ENCODE measurements around the gene COL6A3.

Gene COL6A3

DNA sequence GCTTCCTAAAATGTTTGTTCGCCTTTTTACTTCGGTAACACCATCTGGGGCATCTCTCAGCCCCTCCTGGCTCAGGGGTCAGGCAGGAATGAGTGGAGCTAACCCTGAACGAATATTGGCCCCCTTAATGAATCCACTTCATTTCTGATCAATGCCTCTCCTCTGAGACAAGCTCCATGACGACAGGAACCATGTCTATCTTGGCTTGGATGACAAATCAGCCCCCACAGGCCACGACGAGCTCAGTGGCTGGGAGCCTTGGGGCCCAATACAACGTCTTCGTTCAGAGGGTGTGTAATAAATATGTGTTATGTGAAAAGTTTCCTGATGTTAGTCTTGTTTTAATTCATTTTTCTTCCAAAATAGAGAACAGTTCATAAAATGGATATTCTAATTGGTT lies 133.0 kb downstream of the COL6A3 start:
- TF ChIP-seq ZBTB7A (IDR thresholded peaks at IDR 0.05; ENCODE audit: low read depth), result no peak
- no peak for TF ChIP-seq NFIC (IDR thresholded peaks at IDR 0.05)

DNA sequence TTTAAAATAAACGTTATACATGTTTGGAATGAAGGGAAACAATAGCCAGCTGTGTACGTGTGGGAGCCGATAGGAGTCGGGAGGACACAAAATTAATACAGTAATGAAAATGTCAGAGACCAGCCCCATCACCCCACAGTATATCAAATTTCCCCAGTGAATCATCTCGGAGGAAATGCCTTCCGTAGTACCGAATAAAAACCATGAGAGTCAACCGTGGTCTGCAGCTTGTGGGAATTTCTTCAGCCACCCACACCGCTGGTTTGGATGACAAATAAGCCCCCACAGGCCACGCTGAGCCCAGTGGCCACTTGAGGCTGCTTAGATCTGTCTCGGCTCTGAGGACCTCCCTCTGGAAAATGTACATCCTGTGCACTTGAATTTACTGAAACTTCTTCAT lies 133.7 kb downstream of the COL6A3 start:
- TF ChIP-seq NFIC (IDR thresholded peaks at IDR 0.05) (no peak), CEBPB (IDR thresholded peaks at IDR 0.05) (no peak), EGR1 (IDR thresholded peaks at IDR 0.05) (no peak), FOXM1 (IDR thresholded peaks at IDR 0.05; ENCODE audit: borderline replicate concordance, low read depth) (no peak), EP300 (IDR thresholded peaks at IDR 0.05; ENCODE audit: borderline replicate concordance) (no peak), RAD21 (IDR thresholded peaks at IDR 0.05; ENCODE audit: low read depth) (no peak), CREB1 (IDR thresholded peaks at IDR 0.05; ENCODE audit: low read depth) (no peak), ZBTB7A (IDR thresholded peaks at IDR 0.05; ENCODE audit: low read depth) (no peak), TEAD4 (IDR thresholded peaks at IDR 0.05) (no peak), TAF1 (IDR thresholded peaks at IDR 0.05; ENCODE audit: low read depth) (no peak), YY1 (IDR thresholded peaks at IDR 0.05; ENCODE audit: low read depth) (no peak), TCF12 (IDR thresholded peaks at IDR 0.05; ENCODE audit: low read depth) (no peak)
- TF ChIP-seq, protein P1, sequence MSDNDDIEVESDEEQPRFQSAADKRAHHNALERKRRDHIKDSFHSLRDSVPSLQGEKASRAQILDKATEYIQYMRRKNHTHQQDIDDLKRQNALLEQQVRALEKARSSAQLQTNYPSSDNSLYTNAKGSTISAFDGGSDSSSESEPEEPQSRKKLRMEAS (IDR thresholded peaks at IDR 0.05), result no peak
- TF ChIP-seq, protein P2, sequence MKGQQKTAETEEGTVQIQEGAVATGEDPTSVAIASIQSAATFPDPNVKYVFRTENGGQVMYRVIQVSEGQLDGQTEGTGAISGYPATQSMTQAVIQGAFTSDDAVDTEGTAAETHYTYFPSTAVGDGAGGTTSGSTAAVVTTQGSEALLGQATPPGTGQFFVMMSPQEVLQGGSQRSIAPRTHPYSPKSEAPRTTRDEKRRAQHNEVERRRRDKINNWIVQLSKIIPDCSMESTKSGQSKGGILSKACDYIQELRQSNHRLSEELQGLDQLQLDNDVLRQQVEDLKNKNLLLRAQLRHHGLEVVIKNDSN (IDR thresholded peaks at IDR 0.05), result no peak
- TF ChIP-seq, protein P3, sequence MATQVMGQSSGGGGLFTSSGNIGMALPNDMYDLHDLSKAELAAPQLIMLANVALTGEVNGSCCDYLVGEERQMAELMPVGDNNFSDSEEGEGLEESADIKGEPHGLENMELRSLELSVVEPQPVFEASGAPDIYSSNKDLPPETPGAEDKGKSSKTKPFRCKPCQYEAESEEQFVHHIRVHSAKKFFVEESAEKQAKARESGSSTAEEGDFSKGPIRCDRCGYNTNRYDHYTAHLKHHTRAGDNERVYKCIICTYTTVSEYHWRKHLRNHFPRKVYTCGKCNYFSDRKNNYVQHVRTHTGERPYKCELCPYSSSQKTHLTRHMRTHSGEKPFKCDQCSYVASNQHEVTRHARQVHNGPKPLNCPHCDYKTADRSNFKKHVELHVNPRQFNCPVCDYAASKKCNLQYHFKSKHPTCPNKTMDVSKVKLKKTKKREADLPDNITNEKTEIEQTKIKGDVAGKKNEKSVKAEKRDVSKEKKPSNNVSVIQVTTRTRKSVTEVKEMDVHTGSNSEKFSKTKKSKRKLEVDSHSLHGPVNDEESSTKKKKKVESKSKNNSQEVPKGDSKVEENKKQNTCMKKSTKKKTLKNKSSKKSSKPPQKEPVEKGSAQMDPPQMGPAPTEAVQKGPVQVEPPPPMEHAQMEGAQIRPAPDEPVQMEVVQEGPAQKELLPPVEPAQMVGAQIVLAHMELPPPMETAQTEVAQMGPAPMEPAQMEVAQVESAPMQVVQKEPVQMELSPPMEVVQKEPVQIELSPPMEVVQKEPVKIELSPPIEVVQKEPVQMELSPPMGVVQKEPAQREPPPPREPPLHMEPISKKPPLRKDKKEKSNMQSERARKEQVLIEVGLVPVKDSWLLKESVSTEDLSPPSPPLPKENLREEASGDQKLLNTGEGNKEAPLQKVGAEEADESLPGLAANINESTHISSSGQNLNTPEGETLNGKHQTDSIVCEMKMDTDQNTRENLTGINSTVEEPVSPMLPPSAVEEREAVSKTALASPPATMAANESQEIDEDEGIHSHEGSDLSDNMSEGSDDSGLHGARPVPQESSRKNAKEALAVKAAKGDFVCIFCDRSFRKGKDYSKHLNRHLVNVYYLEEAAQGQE (IDR thresholded peaks at IDR 0.05; ENCODE audit: low read depth), result no peak

DNA sequence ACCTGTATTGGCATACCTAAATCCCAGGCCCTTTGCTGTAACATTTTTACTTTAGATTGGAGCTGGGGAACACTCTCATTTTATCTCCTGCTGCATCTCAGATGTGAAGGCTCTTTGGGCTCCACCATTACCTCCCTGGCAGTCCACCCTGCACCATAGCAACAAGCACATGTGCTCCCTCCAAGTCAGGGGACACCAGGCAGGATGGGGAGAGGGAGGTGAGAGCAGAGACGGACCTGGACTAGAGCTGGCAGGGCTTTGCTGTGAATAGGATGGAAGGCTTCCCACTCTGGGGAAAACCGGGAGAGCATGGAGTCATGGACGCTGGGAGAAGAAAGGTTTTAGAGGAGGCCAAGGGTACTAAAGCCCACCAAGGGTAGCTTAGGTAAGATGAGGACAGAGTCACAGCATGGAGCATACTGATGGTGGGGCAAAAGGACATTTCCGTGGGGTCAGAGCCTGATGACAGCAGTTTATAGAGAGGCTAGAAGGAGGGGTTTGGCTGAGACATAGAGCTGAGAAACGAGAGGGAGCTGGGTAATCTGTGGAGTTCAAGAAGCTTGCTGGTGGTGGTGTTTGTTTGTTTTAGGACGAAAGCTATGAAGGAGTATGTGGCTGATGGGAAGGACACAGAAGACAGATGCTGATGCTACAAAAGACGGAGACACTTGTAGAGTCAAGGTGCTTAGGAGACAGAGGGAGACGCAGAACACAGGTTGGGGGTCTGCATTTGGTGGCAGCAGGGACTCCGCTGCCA lies 134.8 kb downstream of the COL6A3 start:
- no peak for TF ChIP-seq EGR1 (IDR thresholded peaks at IDR 0.05)

DNA sequence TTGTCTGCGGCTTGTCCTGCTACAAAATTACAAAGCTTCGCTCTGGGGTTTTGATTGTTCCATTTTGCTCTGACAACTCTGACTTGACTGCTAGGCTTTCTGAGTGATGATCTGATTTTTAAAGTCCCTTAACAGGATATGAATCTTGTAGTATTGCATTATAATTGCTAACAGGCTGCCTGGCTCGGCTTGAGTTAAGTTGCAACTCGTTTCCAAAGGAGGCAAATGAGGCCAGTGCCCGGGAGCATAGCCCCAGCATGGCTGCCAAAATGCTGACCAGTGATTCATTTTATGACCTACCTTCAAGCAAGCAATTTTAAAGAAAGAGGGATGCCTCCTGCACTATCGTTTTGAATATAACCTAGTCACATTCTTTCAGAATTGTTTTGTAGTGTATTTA lies 135.4 kb downstream of the COL6A3 start:
- TF ChIP-seq, protein P3 (IDR thresholded peaks at IDR 0.05; ENCODE audit: low read depth), result no peak
- TF ChIP-seq ZBTB7A (IDR thresholded peaks at IDR 0.05; ENCODE audit: low read depth) (no peak), EP300 (IDR thresholded peaks at IDR 0.05; ENCODE audit: borderline replicate concordance) (no peak), CEBPB (IDR thresholded peaks at IDR 0.05) (no peak), FOXM1 (IDR thresholded peaks at IDR 0.05; ENCODE audit: borderline replicate concordance, low read depth) (no peak), YY1 (IDR thresholded peaks at IDR 0.05; ENCODE audit: low read depth) (no peak), TAF1 (IDR thresholded peaks at IDR 0.05; ENCODE audit: low read depth) (no peak), CREB1 (IDR thresholded peaks at IDR 0.05; ENCODE audit: low read depth) (no peak), NFIC (IDR thresholded peaks at IDR 0.05) (no peak), EGR1 (IDR thresholded peaks at IDR 0.05) (no peak), TCF12 (IDR thresholded peaks at IDR 0.05; ENCODE audit: low read depth) (no peak), RAD21 (IDR thresholded peaks at IDR 0.05; ENCODE audit: low read depth) (no peak), TEAD4 (IDR thresholded peaks at IDR 0.05) (no peak)
- TF ChIP-seq, protein P2 (IDR thresholded peaks at IDR 0.05), result no peak
- TF ChIP-seq, protein P1 (IDR thresholded peaks at IDR 0.05), result no peak

DNA sequence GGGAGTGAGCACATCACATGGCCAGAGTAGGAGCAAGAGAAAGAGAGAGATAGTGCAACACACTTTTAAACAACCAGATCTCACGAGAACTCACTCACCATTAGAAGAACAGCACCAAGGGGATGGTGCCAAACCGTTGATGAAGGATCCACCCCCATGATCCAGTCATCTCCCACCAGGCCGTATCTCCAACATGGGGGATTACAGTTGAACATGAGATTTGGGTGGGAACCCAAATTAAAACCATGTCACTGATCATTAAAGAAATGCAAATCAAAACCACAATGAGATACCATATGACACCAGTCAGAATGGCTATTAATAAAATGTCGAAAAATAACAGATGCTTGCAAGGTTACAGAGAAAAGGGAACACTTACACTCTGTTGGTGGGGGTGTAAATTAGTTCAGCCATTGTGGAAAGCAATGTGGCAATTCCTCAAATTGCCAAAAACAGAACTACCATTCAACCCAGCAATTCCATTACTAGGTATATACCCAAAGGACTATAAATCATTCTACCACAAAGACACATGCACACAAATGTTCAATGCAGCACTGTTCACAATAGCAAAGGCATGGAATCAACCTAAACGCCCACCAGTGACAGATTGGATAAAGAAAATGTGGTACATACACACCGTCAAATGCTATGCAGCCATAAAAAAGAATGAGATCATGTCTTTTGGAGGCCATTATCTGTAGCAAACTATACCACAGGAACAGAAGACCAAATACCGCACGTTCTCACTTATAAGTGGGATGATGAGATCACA lies 137.1 kb downstream of the COL6A3 start:
- TF ChIP-seq RAD21 (IDR thresholded peaks at IDR 0.05; ENCODE audit: low read depth) (no peak), NFIC (IDR thresholded peaks at IDR 0.05) (no peak), YY1 (IDR thresholded peaks at IDR 0.05; ENCODE audit: low read depth) (no peak), EGR1 (IDR thresholded peaks at IDR 0.05) (no peak), TCF12 (IDR thresholded peaks at IDR 0.05; ENCODE audit: low read depth) (no peak), TAF1 (IDR thresholded peaks at IDR 0.05; ENCODE audit: low read depth) (no peak), CREB1 (IDR thresholded peaks at IDR 0.05; ENCODE audit: low read depth) (no peak), CEBPB (IDR thresholded peaks at IDR 0.05) (no peak), FOXM1 (IDR thresholded peaks at IDR 0.05; ENCODE audit: borderline replicate concordance, low read depth) (no peak), ZBTB7A (IDR thresholded peaks at IDR 0.05; ENCODE audit: low read depth) (no peak), EP300 (IDR thresholded peaks at IDR 0.05; ENCODE audit: borderline replicate concordance) (no peak), TEAD4 (IDR thresholded peaks at IDR 0.05) (no peak)
- TF ChIP-seq, protein P2 (IDR thresholded peaks at IDR 0.05), result no peak
- TF ChIP-seq, protein P1 (IDR thresholded peaks at IDR 0.05), result no peak
- TF ChIP-seq, protein P3 (IDR thresholded peaks at IDR 0.05; ENCODE audit: low read depth), result no peak

Data from Ishikawa (cell line).